Fibroblast of pulmonary artery (primary cell): ENCODE measurements around the gene RNF112.

Experiments
- DNase-seq: peaks from one replicate; pipeline ENCODE4 v3.0.0-alpha.2; 2010; ENCODE audit warnings: low read depth
- H3K4me3 ChIP-seq: replicated peaks from 2 replicates; pipeline ENCODE4 v1.5.1; 2011; ENCODE audit warnings: low read depth, mild to moderate bottlenecking, control low read depth, low read length, moderate library complexity
- TF ChIP-seq, protein P1 (sequence below): IDR thresholded peaks from 2 replicates; pipeline ENCODE4 v1.5.1; 2011; ENCODE audit warnings: mild to moderate bottlenecking, control low read depth, low read length, inconsistent platforms; ENCODE audit errors: missing control alignments

Gene RNF112

DNA sequence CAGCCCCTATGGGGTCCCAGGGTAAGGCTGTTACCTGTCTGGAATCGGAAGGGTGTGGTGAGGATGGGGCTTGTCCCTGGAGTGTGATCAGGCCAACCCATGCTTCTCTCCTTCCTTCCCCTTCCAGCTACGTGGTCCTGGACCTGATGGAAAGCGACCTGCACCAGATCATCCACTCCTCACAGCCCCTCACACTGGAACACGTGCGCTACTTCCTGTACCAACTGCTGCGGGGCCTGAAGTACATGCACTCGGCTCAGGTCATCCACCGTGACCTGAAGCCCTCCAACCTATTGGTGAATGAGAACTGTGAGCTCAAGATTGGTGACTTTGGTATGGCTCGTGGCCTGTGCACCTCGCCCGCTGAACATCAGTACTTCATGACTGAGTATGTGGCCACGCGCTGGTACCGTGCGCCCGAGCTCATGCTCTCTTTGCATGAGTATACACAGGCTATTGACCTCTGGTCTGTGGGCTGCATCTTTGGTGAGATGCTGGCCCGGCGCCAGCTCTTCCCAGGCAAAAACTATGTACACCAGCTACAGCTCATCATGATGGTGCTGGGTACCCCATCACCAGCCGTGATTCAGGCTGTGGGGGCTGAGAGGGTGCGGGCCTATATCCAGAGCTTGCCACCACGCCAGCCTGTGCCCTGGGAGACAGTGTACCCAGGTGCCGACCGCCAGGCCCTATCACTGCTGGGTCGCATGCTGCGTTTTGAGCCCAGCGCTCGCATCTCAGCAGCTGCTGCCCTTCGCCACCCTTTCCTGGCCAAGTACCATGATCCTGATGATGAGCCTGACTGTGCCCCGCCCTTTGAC lies 30.3 kb upstream of the RNF112 start:
- TF ChIP-seq, protein P1, sequence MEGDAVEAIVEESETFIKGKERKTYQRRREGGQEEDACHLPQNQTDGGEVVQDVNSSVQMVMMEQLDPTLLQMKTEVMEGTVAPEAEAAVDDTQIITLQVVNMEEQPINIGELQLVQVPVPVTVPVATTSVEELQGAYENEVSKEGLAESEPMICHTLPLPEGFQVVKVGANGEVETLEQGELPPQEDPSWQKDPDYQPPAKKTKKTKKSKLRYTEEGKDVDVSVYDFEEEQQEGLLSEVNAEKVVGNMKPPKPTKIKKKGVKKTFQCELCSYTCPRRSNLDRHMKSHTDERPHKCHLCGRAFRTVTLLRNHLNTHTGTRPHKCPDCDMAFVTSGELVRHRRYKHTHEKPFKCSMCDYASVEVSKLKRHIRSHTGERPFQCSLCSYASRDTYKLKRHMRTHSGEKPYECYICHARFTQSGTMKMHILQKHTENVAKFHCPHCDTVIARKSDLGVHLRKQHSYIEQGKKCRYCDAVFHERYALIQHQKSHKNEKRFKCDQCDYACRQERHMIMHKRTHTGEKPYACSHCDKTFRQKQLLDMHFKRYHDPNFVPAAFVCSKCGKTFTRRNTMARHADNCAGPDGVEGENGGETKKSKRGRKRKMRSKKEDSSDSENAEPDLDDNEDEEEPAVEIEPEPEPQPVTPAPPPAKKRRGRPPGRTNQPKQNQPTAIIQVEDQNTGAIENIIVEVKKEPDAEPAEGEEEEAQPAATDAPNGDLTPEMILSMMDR: no peak

DNA sequence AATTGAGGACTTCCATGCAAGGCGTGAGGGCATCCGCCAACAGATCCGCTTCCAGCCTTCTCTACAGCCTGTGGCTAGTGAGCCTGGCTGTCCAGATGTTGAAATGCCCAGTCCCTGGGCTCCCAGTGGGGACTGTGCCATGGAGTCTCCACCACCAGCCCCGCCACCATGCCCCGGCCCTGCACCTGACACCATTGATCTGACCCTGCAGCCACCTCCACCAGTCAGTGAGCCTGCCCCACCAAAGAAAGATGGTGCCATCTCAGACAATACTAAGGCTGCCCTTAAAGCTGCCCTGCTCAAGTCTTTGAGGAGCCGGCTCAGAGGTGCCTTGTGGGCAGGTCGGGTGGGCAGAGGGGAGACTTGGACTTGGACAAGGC lies 29.7 kb upstream of the RNF112 start:
- TF ChIP-seq, protein P1: no peak
- DNase-seq: no peak

More for the DNA sequence above, 30.3 kb upstream of the RNF112 start:
- no peak for DNase-seq
- H3K4me3 ChIP-seq: no peak overlapping the region

DNA sequence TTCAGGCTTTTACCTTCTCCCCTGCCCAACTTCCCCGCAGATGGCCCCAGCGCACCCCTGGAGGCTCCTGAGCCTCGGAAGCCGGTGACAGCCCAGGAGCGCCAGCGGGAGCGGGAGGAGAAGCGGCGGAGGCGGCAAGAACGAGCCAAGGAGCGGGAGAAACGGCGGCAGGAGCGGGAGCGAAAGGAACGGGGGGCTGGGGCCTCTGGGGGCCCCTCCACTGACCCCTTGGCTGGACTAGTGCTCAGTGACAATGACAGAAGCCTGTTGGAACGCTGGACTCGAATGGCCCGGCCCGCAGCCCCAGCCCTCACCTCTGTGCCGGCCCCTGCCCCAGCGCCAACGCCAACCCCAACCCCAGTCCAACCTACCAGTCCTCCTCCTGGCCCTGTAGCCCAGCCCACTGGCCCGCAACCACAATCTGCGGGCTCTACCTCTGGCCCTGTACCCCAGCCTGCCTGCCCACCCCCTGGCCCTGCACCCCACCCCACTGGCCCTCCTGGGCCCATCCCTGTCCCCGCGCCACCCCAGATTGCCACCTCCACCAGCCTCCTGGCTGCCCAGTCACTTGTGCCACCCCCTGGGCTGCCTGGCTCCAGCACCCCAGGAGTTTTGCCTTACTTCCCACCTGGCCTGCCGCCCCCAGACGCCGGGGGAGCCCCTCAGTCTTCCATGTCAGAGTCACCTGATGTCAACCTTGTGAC lies 29.1 kb upstream of the RNF112 start:
- TF ChIP-seq, protein P1: no peak
- no peak overlapping the region for H3K4me3 ChIP-seq
- no peak for DNase-seq

More for the DNA sequence above, 29.7 kb upstream of the RNF112 start:
- no peak overlapping the region for H3K4me3 ChIP-seq

DNA sequence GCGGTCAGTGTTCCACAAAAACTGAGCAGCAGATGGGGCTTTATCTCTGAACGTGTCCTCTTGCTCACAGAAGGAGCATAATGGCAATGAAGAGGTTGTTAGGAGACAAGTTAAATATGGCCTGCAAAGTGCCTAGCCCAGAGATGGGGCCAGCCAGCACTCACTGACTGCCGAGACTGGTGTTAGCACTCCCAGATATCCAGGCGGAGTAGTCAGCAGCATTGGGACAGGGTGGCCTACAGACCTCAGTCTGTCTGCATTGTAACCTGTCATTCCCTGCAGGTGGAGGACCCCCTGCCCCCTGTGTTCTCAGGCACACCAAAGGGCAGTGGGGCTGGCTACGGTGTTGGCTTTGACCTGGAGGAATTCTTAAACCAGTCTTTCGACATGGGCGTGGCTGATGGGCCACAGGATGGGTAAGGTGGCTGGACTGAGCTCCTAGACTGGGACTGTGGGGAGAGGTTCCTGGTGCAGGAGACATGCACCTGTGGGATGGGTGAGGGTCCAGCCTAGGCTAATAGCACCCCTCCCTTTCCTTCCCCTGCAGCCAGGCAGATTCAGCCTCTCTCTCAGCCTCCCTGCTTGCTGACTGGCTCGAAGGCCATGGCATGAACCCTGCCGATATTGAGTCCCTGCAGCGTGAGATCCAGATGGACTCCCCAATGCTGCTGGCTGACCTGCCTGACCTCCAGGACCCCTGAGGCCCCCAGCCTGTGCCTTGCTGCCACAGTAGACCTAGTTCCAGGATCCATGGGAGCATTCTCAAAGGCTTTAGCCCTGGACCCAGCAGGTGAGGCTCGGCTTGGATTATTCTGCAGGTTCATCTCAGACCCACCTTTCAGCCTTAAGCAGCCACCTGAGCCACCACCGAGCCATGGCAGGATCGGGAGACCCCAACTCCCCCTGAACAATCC lies 28.2 kb upstream of the RNF112 start:
- H3K4me3 ChIP-seq: no peak overlapping the region
- no peak for DNase-seq
- TF ChIP-seq, protein P1: no peak

DNA sequence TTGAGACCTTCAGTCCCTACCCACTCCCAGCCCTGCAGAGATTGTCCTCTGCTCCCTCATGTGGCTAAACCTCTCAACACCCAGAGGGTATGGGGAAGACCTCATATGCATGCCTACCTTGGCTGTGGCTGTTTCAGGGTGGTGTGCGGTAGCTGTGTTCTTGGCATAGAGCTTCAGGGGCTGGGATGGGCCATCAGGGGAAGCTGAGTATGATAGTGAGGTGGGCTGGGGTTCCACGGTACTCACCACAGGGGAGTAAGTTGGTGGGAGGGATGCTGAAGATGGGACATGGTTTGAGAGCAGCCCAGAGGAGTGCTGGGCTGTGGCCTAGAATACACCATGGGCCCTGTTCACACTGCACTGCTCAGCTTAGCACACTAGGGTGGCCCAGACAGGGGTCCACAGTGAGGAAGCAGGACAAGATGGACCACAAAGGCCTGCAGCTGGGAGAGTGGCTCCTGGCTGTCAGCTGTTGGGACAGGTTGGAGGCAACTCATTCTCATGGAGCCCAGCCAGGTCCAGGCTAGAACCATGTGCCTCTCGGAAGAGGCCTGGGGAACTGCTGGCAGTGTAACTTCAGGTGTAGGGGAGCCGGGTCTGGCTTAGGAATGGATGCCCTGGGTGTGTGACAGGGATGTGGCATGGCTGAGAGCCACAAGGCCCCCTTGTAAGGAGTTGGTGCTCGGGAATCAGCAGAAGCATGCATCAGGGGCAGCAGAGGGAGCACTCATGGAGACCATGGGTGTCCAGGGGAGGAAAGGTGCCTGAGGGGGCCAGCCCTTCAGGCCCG lies 27.2 kb upstream of the RNF112 start:
- no peak for DNase-seq
- TF ChIP-seq, protein P1: no peak
- no peak overlapping the region for H3K4me3 ChIP-seq
